Fibroblast of lung (primary cell): ENCODE data around the gene ADORA2B. TPM values are rescaled to one million over a fixed set of nuclear protein-coding genes. Genes with fewer than 3 reads are reported as not detected.

Experiments
- DNase-seq, 2 donors: peaks; one replicate each; pipeline versions ENCODE4 v3.0.0 to v3.0.0-alpha.2; 2010; ENCODE audit warnings: low read depth in 2 of 2
- H2AFZ ChIP-seq: 2 replicates; pipeline ENCODE4 v1.5.1; 2012; ENCODE audit warnings: low read length, control low read depth, inconsistent platforms
- H3K27ac ChIP-seq: 2 replicates; pipeline ENCODE4 v1.5.1; 2011; ENCODE audit warnings: low read length, control low read depth; ENCODE audit not compliant: insufficient read depth
- H3K27me3 ChIP-seq: 2 replicates; pipeline ENCODE4 v1.5.1; 2011; ENCODE audit warnings: mild to moderate bottlenecking, low read length; ENCODE audit not compliant: control insufficient read depth, insufficient read depth
- H3K36me3 ChIP-seq: 2 replicates; pipeline ENCODE4 v1.5.1; 2011; ENCODE audit warnings: low read length; ENCODE audit not compliant: control insufficient read depth, insufficient read depth
- H3K4me1 ChIP-seq: 2 replicates; pipeline ENCODE4 v1.5.1; 2011; ENCODE audit warnings: low read length; ENCODE audit not compliant: control insufficient read depth, insufficient read depth; ENCODE audit errors: extremely low read depth
- H3K4me2 ChIP-seq: 2 replicates; pipeline ENCODE4 v1.5.1; 2011; ENCODE audit warnings: low read length, control low read depth; ENCODE audit not compliant: insufficient read depth; ENCODE audit errors: extremely low read depth
- H3K4me3 ChIP-seq, 4 experiments: fragments of 200-600 bp in 1 of 4; sonication (generic) in 1 of 4; replicated peaks in 1 of 4; 2 replicates each; pipeline ENCODE4 v1.5.1; 2011 to 2016; ENCODE audit warnings: low read length in 4 of 4, low read depth in 3 of 4, mild to moderate bottlenecking in 3 of 4, control low read depth in 2 of 4, inconsistent platforms in 1 of 4, mixed read lengths in 1 of 4; ENCODE audit not compliant: insufficient read depth in 1 of 4; ENCODE audit errors: control extremely low read depth in 1 of 4
- H3K79me2 ChIP-seq: 2 replicates; pipeline ENCODE4 v1.5.1; 2012; ENCODE audit warnings: mild to moderate bottlenecking, low read length, inconsistent platforms; ENCODE audit not compliant: control insufficient read depth, insufficient read depth
- H3K9ac ChIP-seq: 2 replicates; pipeline ENCODE4 v1.5.1; 2011; ENCODE audit warnings: mild to moderate bottlenecking, low read length, control low read depth; ENCODE audit not compliant: insufficient read depth
- H3K9me3 ChIP-seq: 2 replicates; pipeline ENCODE4 v1.5.1; 2012; ENCODE audit warnings: low read depth, low read length; ENCODE audit not compliant: control insufficient read depth, insufficient read depth
- H4K20me1 ChIP-seq: 2 replicates; pipeline ENCODE4 v1.5.1; 2011; ENCODE audit warnings: low read length; ENCODE audit not compliant: control insufficient read depth, insufficient read depth; ENCODE audit errors: extremely low read depth
- CTCF ChIP-seq, 2 donors: IDR thresholded peaks in 1 of 2; conservative IDR thresholded peaks in 1 of 2; 1 replicate in 1 of 2; 2 replicates in 1 of 2; pipeline ENCODE4 v1.5.1; 2011 to 2012; ENCODE audit warnings: low read length in 2 of 2, control low read depth in 1 of 2, inconsistent platforms in 1 of 2, low read depth in 1 of 2, mild to moderate bottlenecking in 1 of 2
- EZH2 ChIP-seq: IDR thresholded peaks from 2 replicates; pipeline ENCODE4 v1.5.1; 2012; ENCODE audit warnings: low read length, control low read depth, mild to moderate bottlenecking; ENCODE audit errors: missing control alignments
- polyA plus RNA-seq, 2 donors: library from polyadenylated mRNA; depleted of rRNA in 1 of 2; stranded (reverse) in 1 of 2; unstranded in 1 of 2; fragments of >200 nt; gene quantifications; 2 replicates each; pipeline ENCODE4 v1.2.1, GENCODE V29; 2011 to 2012; ENCODE audit warnings: missing spikeins in 1 of 2
- total RNA-seq: library from RNA; depleted of rRNA; stranded (reverse); fragments of >200 nt; gene quantifications from 2 replicates; pipeline ENCODE4 v1.2.1, GENCODE V29; 2014

Gene ADORA2B
- total and polyA plus RNA-seq, 2 donors (not counting 1 experiment from before 2014, with no cell fraction given) = 3.1 to 17.2 TPM

GRCh38 chr17:15971098-15971678, 26.3 kb downstream of the ADORA2B start:
- H2AFZ ChIP-seq = no peak overlapping the region
- no peaks in the 10 kb centered on the region for H3K9me3 ChIP-seq
- no peaks in the 10 kb centered on the region for H3K79me2 ChIP-seq
- no peak overlapping the region for H3K4me3 ChIP-seq
- TF ChIP-seq EZH2 (no peak), CTCF (conservative IDR thresholded peaks at IDR 0.05 in 1 of 2, IDR thresholded peaks at IDR 0.05 in 1 of 2; ENCODE audit: low read depth in 1 of 2, low read length in 2 of 2) (no peak)
- H3K36me3 ChIP-seq = no peaks in the 10 kb centered on the region
- H4K20me1 ChIP-seq = no peaks in the 10 kb centered on the region
- no peak for DNase-seq
- peaks cover 5% of the 10 kb centered on the region for H3K4me1 ChIP-seq
- H3K4me2 ChIP-seq = no peak overlapping the region
- no peak overlapping the region for H3K27ac ChIP-seq
- H3K27me3 ChIP-seq = no peaks in the 10 kb centered on the region
- H3K9ac ChIP-seq = no peak overlapping the region

- Histone ChIP-seq H3K9ac (no peak overlapping the region), H4K20me1 (no peaks in the 10 kb centered on the region), H3K36me3 (no peaks in the 10 kb centered on the region), H3K79me2 (no peaks in the 10 kb centered on the region), H3K9me3 (no peaks in the 10 kb centered on the region), H2AFZ (no peak overlapping the region), H3K4me2 (no peak overlapping the region), H3K4me1 (peaks cover 1% of the 10 kb centered on the region), H3K27ac (no peak overlapping the region), H3K4me3 (no peak overlapping the region), H3K27me3 (no peaks in the 10 kb centered on the region)
- DNase-seq = no peak
- no peak for TF ChIP-seq CTCF (conservative IDR thresholded peaks at IDR 0.05 in 1 of 2, IDR thresholded peaks at IDR 0.05 in 1 of 2; ENCODE audit: low read depth in 1 of 2, low read length in 2 of 2)
- no peak for TF ChIP-seq EZH2
These were observed 27.0 kb downstream of the ADORA2B start for GRCh38 chr17:15971882-15972281.

- H3K36me3 ChIP-seq = no peaks in the 10 kb centered on the region
- no peaks in the 10 kb centered on the region for H3K27me3 ChIP-seq
- no peaks in the 10 kb centered on the region for H3K79me2 ChIP-seq
- H3K9ac ChIP-seq = no peak overlapping the region
- no peaks in the 10 kb centered on the region for H3K9me3 ChIP-seq
- H3K27ac ChIP-seq = no peak overlapping the region
- H4K20me1 ChIP-seq = no peaks in the 10 kb centered on the region
- no peak overlapping the region for H3K4me3 ChIP-seq
- no peak overlapping the region for H2AFZ ChIP-seq
- no peak overlapping the region for H3K4me2 ChIP-seq
- no peak for TF ChIP-seq CTCF (conservative IDR thresholded peaks at IDR 0.05 in 1 of 2, IDR thresholded peaks at IDR 0.05 in 1 of 2; ENCODE audit: low read depth in 1 of 2, low read length in 2 of 2)
- no peak for TF ChIP-seq EZH2
- no peaks in the 10 kb centered on the region for H3K4me1 ChIP-seq
- no peak for DNase-seq
These were observed 27.6 kb downstream of the ADORA2B start for GRCh38 chr17:15972497-15972951.
